ENCODE data around the gene GPR4.
"Not testable (repeated sequence)": the region's sequence is repeated elsewhere in the genome, so short reads cannot be mapped to it uniquely, and the experiment has no call there.

Gene GPR4

DNA sequence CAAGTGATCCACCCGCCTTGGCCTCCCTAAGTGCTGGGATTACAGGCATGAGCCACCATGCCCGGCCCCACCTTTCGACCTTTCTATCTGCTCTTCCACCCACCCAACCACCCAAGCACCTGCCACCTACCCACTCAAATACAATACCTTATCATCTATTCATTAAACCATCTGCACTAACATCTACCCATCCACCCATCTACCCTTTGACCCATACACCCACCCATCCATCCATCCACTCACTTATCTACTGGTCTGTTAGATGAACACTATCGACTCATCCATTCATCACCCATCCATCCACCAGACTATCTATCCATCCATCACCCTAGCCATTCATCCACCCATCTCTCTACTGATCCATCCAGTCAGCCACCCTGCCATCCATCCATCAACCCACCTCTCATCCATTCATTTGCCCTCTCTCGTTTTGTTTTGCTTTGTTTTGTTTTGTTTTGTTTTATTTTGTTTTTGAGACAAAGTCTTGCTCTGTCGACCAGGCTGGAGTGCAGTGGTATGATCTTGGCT lies 20.0 kb upstream of the GPR4 start:
- no peak for DNase-seq

- no peak for DNase-seq
Observed at GRCh38 chr19:45621389-45621788, 19.4 kb upstream of the GPR4 start.

DNA sequence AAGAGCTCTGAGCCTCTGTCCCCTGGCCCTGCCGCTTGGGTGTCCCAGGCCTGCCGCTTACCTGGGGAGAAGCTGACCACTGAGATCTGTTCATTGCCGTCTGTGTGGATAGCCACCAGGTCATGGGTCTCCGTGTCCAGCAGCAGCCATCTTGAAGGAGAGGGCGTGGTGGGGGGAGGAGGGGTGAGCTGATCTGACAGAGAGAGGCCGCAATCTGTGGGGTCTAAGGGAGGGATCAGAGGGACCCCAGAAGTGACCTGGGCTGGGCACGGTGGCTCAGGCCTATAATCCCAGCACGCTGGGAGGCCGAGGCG lies 14.6 kb upstream of the GPR4 start:
- DNase-seq, result no peak

GRCh38 chr19:45615795-45616703 lies 14.0 kb upstream of the GPR4 start:
- no peak for DNase-seq

DNA sequence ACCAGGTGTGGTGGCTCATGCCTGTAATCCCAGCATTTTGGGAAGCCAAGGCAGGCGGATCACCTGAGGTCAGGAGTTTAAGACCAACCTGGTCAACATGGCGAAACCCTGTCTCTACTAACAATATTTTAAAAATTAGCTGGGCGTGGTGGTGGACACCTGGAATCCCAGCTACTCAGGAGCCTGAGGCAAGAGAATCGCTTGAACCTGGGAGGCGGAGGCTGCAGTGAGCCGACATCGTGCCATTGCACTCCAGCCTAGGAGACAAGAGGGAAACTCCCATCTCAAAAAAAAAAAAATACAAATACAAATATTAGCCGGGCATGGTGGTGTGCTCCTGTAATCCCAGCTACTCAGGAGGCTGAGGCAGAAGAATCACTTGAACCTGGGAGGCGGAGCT lies 13.0 kb upstream of the GPR4 start:
- DNase-seq, result not testable (repeated sequence)

DNA sequence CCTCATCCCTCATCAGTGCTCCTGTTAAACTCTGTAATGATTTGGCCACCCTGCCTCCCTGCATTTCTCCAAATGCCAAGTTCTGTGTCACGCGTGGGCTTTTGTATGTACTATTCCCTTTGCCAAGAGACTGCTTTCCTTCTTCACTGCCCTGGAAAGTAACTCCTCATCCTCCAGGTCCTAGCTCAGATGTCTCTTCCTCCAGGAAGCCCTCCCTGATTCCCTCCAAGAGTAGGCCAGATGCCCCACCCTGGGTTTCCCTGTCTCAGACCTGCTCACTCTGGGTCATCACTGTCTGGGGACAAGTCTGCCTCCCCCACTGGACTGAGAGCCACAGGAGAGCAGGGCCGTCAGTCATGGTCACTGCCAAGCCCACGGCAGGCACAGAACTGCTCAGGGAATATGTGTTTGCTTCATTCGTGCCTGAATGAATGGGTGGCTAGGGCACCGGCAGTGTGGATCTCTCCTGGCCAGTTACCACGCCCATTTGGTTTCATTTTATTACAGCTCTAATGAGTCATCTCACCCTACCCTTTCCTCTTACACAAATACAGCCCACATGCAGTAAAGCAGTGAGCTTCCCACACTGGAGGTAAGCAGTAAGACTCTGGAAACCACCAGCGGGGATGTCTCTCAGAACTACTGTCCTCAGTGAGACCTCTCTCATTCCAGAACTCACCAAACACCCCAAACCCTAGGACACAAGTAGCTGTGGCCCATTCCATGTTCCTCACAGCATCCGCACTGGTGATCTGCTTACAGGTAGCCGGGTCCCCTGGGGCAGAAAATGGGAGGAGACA lies 12.1 kb upstream of the GPR4 start:
- DNase-seq, result no peak

DNA sequence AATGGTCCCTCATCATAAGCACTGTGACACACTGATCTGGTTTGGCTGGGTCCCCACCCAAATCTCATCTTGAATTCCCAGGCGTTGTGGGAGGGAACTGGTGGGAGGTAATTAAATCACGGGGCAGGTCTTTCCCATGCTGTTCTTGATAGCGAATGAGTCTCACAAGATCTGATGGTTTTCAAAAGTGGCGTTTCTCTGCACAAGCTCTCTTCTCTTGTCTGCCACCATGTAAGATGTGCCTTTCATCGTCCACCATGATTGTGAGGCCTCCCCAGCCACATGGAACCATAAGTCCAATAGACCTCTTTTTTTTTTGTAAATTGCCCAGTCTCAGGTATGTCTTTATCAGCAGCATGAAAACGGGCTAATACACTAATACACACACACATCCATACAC lies 6.9 kb upstream of the GPR4 start:
- DNase-seq, result no peak

DNA sequence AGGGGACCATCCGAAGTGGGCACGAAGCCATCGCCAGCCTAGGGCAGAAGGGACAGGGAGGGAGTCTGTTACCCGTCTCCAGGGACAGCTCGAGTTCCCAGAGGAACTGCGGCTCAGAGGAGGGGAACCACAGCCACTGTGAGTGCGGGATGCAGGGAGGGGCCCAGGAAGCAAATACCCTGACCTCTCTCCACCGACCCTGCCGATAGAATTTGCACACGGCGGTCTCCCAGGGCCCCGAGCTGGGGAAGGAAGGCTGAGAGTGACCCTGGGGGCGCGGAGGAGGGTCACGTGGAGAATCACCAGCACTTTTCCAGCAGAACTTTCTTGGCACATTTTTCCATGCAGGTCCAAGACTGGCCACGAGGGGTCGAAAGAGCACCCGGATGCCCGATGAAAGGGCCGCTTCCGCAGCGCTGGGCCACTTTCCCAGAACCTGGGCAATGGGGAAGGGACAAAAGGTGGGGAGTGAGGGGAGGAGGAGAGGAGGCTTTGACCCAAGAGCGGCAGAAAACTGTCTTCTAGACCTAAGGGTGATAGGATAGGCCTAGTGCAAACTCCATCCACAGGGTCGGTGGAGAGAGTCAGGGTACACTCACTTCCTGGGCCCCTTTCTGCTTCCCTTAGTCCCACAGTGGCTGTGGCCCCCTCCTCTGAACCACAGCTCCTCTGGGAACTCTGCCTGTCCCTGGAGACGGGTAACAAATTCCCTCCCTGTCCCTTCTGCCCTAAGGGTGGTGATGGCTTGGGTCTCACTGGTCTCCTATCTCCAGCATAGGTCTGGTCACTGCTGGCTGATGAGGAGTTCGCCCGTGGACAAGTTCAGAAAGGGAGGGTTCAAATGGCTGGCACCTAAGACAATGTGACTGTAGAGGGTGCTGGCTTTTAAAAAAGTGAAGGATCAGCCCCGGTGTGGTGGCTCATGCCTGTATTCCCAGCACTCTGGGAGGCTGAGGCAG lies 5.3 kb upstream of the GPR4 start:
- DNase-seq, result peak; percentile 9

- no peak for DNase-seq
Observed at GRCh38 chr19:45601115-45601514, 897 bp downstream of the GPR4 start.

- no peak for DNase-seq
Observed at GRCh38 chr19:45600340-45600885, 1.6 kb downstream of the GPR4 start.

DNA sequence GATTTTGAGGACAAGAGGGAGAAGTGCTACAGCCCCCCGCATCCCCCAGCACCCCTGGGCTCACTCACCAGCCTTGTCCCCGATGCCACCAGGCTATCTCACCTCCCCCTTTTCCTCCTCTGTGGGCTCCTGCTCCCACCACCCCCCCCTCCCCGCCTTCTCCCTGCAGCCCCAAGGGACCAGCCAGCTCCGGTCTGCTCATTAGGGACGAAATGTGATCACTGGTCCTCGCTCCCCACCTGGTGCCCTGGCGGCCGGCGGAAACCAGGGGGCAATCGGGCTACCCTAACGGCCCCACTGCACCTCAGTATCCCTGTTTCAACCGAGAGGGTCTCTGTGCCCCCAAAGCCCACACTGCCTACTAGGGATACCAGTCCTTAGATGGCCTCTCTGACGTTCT lies 2.7 kb downstream of the GPR4 start:
- no peak for DNase-seq

DNA sequence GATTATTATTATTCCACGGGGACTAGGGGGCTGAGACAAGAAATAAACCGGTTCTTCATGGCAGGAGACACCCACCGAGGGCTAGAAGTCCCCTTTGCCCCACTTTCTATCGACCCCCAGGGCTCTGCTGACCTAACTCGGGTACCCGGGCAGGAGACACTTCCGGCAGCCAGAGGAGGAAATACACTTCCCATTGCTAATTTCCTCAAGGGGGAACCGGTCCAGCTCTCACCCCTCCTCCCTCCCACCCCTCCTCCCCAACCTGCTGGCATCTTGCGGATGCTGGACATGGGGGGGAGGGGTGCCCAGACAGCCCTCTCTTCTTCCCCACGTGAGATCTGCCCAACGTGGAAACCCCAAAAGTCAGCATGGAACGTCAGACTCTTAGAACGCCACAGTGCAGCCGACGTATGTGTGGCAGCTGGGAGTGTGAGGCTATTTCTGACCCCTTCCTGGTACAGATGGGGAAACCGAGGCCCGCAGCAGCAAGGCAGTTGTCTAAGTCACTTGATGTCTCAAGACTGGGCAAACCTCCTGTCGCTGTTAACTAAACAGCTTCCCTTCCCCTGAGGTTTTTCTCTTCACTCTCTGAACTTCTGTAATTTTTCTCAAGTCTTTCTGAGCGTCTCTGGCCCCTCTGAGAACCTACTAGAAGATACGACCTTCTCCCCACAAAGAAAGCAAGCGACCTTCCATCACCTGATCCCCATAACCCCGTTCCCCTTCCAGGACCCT lies 3.6 kb downstream of the GPR4 start:
- DNase-seq, result no peak

DNA sequence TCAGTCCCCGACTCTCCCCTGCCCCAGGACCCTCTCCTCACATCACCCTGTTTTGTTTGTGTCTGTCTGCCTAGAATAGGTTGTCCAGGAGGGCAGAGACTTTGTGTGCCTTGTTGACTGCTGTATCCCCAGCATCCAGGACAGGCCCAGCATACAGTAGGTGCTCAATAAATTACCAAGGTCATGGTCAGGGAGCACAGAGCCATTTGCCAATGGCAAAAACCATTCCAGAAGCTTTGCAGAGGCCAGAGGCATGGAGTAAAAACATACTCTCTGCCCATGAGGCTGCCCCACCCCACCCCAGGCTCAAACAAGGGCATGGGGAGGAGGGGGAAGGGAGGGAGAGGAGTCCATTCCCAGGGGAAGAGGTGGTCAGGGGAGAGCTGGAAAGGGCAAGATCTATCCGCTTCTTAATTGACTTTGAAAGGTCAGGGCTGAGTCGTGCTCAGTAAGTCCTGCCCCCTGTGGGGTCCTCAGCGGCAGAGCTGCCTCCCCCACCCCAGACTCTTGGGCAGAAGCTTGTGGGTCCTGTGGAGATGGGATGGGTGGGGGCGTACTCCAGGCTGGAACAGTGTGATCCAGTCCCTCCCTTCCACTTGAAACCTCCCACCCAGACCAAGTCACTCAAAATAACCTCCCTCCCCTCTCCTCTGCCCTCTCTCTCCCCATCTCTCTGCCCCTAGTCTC lies 4.4 kb downstream of the GPR4 start:
- no peak for DNase-seq

DNA sequence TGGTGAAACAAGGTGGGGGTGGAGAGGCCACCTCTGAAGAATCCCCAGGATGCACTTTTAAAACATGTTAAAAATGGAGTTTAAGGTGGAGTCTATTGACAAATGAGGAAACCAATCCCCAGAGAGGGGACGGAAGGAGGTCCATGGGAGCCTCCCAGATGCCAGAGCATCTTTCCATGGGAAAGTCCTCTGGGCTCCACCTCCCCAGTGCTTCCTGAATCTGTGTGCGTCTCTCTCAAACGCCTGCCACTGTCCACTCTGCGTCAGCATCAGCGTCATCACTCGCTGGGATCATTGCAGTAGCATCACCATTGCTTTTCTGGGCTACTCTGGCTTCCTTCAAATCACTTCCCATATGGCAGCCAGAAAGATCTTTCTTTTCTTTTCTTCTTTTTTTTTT lies 6.2 kb downstream of the GPR4 start:
- DNase-seq, result no peak

DNA sequence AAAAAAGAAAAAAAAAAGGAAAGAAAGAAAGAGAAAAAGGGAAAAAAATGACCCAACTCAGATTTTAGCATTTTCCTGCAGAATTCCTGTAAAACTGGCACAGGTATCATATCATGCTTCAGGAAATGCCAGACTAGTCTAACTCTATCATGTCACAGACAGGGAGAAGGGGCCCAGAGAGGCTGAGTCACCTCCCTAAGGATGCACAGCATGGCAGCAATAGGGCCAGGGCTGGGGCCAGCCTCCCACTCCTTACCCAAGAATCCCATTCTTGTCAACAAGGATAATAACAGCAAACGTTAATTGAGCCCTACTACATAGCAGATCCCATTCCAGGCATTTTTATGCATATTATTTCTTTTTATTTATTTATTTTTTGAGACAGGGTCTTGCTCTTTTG lies 8.5 kb downstream of the GPR4 start:
- no peak for DNase-seq

DNA sequence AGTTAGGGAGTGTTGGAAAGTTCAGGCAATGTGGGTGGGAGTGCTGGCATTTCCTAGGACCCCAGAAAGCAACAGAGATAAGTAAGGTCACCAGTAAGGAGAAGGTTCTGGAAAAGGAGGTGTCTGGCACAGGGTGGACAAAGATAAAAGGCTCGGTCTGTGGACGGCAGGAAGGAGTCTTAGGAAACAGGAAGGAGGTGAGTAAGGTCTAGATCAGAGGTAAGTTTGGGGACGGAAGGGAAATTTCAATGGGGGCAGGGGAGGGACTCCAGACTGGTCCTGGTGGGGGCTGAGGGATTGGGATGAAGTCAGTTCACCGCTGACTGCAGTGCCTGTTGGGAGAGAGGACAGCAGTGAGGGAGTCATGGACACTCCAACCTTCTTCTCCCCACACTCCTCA lies 9.6 kb downstream of the GPR4 start:
- no peak for DNase-seq

GRCh38 chr19:45591638-45592005 lies 10.4 kb downstream of the GPR4 start:
- DNase-seq, result no peak

GRCh38 chr19:45591004-45591637 lies 10.9 kb downstream of the GPR4 start:
- DNase-seq, result peak; percentile 31

GRCh38 chr19:45590300-45591003 lies 11.6 kb downstream of the GPR4 start:
- DNase-seq, result no peak

GRCh38 chr19:45589768-45590167 lies 12.2 kb downstream of the GPR4 start:
- DNase-seq, result no peak

Measured in NCI-H1092 (cell line).